Measurements from ENCODE around the gene CTTNBP2.
"Not testable (repeated sequence)": the region's sequence is repeated elsewhere in the genome, so short reads cannot be mapped to it uniquely, and the experiment has no call there.

CTTNBP2 gene

GRCh38 chr7:117737926-117738325, 135.3 kb downstream of the CTTNBP2 start:
- no peak for DNase-seq (ENCODE audit: low spot score)

- DNase-seq (ENCODE audit: low spot score) = no peak
Observed at GRCh38 chr7:117731455-117731854, 141.8 kb downstream of the CTTNBP2 start.

GRCh38 chr7:117730390-117730789, 142.9 kb downstream of the CTTNBP2 start:
- DNase-seq (ENCODE audit: low spot score) = no peak

- no peak for DNase-seq (ENCODE audit: low spot score)
Observed at GRCh38 chr7:117728890-117729624, 144.2 kb downstream of the CTTNBP2 start.

- DNase-seq (ENCODE audit: low spot score) = no peak
Observed at GRCh38 chr7:117724898-117725297, 148.3 kb downstream of the CTTNBP2 start.

- no peak for DNase-seq (ENCODE audit: low spot score)
Observed at GRCh38 chr7:117719377-117719776, 153.9 kb downstream of the CTTNBP2 start.

- DNase-seq (ENCODE audit: low spot score) = no peak
Observed at GRCh38 chr7:117718116-117718835, 155.0 kb downstream of the CTTNBP2 start.

GRCh38 chr7:117717357-117717756, 155.9 kb downstream of the CTTNBP2 start:
- DNase-seq (ENCODE audit: low spot score) = no peak

- DNase-seq (ENCODE audit: low spot score) = no peak
Observed at GRCh38 chr7:117716707-117717299, 156.4 kb downstream of the CTTNBP2 start.

- DNase-seq (ENCODE audit: low spot score) = peak; percentile 83
Observed at GRCh38 chr7:117715784-117716445, 157.3 kb downstream of the CTTNBP2 start.

- no peak for DNase-seq (ENCODE audit: low spot score)
Observed at GRCh38 chr7:117711556-117711955, 161.7 kb downstream of the CTTNBP2 start.

GRCh38 chr7:117708173-117708572, 165.1 kb downstream of the CTTNBP2 start:
- not testable (repeated sequence) for DNase-seq (ENCODE audit: low spot score)

GRCh38 chr7:117707080-117707479, 166.2 kb downstream of the CTTNBP2 start:
- DNase-seq (ENCODE audit: low spot score) = no peak

GRCh38 chr7:117706210-117706609, 167.0 kb downstream of the CTTNBP2 start:
- no peak for DNase-seq (ENCODE audit: low spot score)

GRCh38 chr7:117705630-117706029, 167.6 kb downstream of the CTTNBP2 start:
- no peak for DNase-seq (ENCODE audit: low spot score)

- no peak for DNase-seq (ENCODE audit: low spot score)
Observed at GRCh38 chr7:117704063-117704462, 169.2 kb downstream of the CTTNBP2 start.

GRCh38 chr7:117698018-117698417, 175.2 kb downstream of the CTTNBP2 start:
- no peak for DNase-seq (ENCODE audit: low spot score)

- DNase-seq (ENCODE audit: low spot score) = no peak
Observed at GRCh38 chr7:117692338-117692737, 180.9 kb downstream of the CTTNBP2 start.

- DNase-seq (ENCODE audit: low spot score) = no peak
Observed at GRCh38 chr7:117690147-117690546, 183.1 kb downstream of the CTTNBP2 start.

- DNase-seq (ENCODE audit: low spot score) = no peak
Observed at GRCh38 chr7:117689406-117689805, 183.8 kb downstream of the CTTNBP2 start.

GRCh38 chr7:117688126-117688525, 185.1 kb downstream of the CTTNBP2 start:
- DNase-seq (ENCODE audit: low spot score) = no peak

GRCh38 chr7:117686311-117686935, 186.8 kb downstream of the CTTNBP2 start:
- DNase-seq (ENCODE audit: low spot score) = no peak

Measured in RKO (cell line).